Activated CD4-positive, alpha-beta T cell treated with anti-CD3 and anti-CD28 coated beads, Interleukin-10, Interleukin-2, amounts not matched to agents 100 ng/mL and 50 ng/mL, durations not matched to agents 16 hours and 8 hours (primary cell): ENCODE measurements around the gene SCAF11.
A peak's percentile ranks its signal among the peaks of the same experiment; 100 is the strongest.

Experiments used
- DNase-seq: peaks from one replicate; pipeline ENCODE4 v3.0.0-alpha.2; 2020

Gene SCAF11

DNA sequence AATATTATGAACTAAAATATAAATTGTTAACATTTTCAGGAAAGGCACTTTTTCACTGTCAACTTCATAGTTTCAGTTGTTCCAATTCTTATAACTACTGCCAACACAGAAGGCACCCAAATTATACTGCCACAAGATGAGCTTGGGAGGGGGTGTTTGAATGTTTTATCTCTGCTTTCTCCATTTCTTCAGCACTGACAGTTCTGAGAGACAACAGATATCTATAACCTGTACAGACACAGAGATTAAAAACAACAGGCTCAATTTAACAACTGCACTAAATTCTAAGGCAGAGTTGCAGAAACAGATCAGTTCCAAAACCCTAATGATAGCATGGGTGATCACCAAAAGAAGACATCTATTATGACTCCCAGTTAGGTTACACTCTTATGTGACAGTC lies 12.8 kb downstream of the SCAF11 start:
- DNase-seq: no peak

DNA sequence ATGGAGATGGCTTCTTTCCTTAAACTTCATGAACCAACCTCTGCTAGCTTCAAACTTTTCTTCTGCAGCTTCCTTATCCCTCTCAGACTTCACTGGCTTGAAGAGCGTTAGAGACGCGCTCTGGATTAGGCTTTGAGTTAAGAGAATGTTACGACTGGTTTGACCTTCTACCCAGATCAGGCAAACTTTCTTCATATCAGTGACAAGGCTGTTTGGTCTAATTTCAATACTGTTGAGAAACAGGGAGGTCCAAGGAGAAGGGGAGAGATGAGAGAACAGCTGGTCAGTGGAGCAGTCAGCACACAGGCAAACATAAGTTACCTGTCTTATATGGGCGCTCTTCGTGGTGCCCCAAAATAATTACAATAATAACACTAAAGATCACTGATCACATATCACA lies 14.9 kb downstream of the SCAF11 start:
- no peak for DNase-seq

DNA sequence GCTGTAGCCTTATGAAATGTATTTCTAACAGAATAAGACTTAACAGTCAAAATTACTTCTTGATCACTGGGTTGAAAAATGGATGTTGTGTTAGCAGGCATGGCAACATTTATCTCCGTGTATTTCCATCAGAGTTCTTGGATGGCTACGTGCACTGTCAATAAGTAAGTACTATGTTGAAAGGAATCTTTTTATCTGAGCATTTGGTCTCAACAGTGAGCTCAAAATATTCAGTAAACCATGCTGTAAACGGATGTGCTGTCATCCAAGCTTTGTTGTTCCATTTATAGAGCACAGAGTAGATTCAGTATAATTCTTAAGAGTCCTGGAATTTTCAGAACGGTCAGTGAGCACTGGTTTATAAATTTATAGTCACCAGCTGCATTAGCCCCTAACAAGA lies 15.5 kb downstream of the SCAF11 start:
- DNase-seq: no peak

DNA sequence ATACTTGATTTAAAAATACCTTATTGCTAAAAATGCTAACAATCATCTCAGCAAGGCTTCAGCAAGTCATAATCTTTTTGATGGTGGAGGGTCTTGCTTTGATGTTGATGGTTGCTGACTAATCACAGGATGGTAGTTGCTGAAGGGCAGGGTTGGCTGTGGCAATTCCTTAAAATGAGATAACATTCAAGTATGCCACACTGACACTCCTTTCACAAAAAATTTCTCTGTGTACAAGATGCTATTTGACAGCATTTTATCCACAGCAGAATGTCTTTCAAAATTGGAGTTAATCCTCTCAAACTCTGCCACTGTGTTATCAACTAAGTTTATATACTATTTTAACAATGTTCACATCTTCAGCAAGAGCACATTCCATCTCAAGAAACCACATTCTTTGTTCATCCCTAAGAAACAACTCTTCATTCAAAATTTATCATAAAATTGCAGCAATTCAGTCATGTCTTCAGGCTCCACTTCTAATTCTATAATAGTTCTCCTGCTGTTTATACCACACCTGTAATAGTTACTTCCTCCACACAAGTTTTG lies 16.1 kb downstream of the SCAF11 start:
- DNase-seq: peak; percentile 28

DNA sequence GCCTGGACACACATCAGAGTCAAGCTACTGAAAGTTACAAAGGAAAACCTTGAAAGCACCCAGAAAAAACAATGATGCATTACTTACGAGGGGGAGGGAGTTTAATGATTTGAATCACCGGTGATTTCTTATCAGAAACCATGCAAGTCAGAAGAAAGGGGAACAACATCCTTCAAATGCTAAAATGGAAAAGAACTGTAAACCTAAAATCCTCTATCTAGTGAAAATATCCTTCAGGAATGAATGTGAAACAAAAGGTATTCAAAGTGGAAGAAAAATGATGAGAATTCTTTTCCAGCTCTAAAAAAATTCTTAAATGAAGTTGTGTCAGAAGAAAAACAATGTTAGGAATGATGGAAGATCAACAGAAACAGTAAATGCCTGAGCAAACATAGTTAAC lies 16.8 kb downstream of the SCAF11 start:
- no peak for DNase-seq

- DNase-seq: no peak
Observed at GRCh38 chr12:45970391-45970790, 20.0 kb downstream of the SCAF11 start.

- no peak for DNase-seq
Observed at GRCh38 chr12:45969084-45969483, 21.3 kb downstream of the SCAF11 start.

GRCh38 chr12:45966486-45966885 lies 23.9 kb downstream of the SCAF11 start:
- no peak for DNase-seq

DNA sequence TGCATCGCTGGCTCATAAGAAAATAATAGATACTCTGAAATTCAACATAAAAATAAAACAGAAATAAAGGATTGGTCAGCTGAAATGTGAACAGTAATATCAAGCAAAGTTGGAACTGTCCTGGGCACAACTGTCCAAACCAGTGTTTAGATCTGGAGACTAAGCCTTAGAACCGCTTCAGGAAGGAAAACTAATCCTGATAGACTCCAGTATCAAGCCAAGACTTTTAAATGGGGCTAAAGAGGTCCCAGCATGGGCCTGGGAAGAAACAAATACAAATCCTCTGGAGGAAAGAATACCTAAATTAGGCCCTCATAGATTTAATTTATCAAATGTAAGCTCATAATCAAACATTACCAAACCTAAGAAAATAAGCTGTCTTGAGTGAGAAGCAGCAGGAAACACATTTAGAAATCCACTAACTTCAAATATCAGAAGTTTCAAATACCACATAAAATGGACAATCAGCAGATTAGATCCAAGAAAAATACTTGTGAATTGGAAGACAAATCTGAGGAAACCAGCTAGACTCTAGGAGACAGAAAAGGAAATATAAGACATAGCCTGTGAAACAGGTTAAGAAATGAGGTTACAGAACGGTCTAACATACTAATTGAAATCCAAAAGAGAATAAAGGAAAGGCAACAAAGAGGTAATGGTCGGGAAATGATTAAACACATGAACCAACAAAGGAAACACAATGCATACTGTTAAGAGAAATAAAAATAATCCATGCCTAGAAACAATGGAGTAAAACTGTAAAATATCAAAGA lies 27.6 kb downstream of the SCAF11 start:
- DNase-seq: no peak

- DNase-seq: no peak
Observed at GRCh38 chr12:45959728-45960127, 30.6 kb downstream of the SCAF11 start.

DNA sequence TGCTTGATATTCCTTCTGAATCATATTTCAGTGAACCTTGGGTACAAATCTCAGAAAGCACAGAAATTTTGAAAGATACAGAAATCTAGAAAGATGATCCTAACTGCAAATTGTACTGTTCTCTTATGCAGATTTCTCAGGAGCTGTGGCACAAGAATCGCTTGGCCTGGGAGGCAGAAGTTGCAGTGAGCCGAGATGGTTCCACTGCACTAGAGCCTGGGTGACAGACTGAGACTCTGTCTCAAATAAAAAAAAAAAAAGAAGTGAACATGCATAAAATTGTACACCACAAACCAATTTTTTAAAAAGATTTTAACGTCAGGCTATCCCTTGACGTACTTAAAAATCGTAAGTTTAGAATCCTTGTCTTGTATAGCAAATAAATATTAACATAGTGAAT lies 31.3 kb downstream of the SCAF11 start:
- no peak for DNase-seq

- no peak for DNase-seq
Observed at GRCh38 chr12:45948546-45948945, 41.8 kb downstream of the SCAF11 start.

DNA sequence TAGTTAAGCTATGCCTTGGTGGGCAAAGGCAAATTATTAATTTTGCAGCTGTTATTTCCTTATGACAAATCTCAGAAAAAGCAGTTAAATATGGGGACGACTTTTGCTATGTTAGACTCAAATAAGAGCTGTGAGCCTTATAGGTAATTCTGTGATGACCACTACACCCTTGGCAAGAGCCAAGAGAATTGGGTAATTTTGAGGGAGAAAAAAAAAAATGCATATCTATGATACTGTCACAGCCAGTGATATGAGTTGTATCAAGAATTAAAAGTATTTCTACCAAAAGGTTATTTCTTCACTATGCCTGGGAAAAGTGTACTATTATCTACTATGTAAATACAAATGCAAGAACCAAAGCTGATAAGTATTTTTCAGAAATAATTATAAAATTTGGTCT lies 43.9 kb downstream of the SCAF11 start:
- DNase-seq: no peak

GRCh38 chr12:45944771-45945170 lies 45.6 kb downstream of the SCAF11 start:
- no peak for DNase-seq

DNA sequence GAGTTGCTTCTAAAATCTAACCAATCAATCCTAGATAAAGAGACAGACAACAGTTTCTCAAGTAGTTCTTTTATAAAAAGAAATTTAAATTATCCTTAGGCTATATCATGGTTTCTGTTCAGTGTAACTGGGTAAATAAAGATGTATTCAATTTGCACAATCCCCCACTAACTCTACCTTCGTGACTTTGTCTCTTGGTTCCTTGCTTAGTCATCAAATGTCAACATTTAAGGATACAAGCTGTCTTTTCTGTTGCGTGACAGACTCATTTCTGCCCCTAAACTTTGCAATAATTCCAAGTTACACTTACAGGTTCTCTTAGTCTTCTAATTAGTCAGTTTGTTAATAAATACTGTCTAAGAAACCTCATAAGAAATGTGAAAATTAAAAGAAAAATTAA lies 50.6 kb downstream of the SCAF11 start:
- no peak for DNase-seq

DNA sequence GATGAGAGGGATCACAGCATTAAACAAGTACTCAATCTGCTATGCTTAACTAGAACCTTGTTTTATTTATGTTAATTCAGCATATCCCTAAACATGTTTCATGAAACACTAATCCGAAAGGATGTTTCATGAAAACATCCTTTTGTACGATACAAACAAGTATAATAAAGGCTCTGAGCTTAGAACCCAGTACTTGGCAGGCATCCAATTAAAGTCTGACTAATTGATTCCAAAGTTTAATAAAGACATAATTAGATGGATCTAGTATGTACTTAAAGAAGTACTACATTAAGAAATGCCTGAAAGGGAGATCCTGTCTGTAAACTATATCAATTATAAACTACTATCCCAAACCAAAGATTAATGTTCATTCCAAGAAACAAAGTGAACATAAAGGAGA lies 51.8 kb downstream of the SCAF11 start:
- no peak for DNase-seq

DNA sequence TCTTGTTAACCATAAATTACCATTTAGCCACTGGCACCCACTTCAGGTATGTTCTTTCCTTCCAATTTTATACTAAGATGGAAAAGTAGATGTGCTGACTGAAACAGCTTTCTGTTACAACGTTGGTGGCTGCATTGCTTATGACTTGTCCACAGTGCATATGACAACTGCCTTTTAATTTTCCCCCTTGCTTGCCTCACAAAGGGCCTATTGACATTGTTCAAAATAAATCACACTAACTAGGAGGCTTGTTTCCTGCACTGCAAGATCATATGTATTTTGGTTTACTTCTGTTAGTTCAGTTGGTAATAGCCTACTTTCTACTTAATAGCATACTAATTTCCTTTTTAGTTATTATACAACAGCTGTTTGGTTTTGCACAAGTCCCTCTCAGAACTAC lies 55.4 kb downstream of the SCAF11 start:
- no peak for DNase-seq

GRCh38 chr12:45933504-45933903 lies 56.9 kb downstream of the SCAF11 start:
- no peak for DNase-seq

- no peak for DNase-seq
Observed at GRCh38 chr12:45930369-45930768, 60.0 kb downstream of the SCAF11 start.

DNA sequence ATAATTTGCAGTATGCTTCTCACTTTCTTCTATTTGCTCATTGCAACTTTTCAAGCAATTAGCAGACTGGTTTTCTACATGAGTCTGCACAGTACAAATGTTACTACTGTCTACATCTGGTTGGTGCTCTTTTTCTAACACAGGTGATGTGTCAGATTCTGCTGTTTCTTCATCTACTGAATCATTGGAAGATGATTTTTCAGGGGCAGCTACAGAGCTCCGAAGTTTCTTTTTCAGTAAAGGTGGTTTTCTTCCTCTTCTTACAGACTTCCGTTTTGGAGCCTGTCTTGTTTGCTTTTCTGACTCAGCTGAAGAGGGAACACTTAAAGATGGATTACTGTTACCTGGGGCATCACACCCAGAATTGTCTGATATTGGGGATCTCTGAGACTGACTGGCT lies 62.1 kb downstream of the SCAF11 start:
- peak; percentile 26 for DNase-seq

DNA sequence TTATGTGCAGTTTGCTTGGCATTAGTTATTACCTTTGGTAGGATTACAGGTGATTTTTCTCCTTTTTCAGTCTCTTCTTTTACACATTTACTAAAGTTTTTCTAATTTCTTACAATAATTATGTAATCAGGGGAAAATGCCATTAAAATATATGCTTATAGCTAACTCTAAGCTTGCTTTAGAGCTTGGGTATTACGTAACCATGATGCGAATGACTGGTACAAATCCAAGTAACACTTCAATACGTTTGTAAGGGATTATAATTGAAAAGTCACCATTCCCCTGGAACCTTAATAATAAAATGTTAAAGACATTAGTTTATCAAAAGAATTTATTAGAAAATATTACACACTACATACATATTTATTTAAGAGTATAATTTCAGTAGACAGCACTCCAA lies 71.6 kb downstream of the SCAF11 start:
- DNase-seq: no peak

GRCh38 chr12:45915405-45915804 lies 75.0 kb downstream of the SCAF11 start:
- DNase-seq: no peak

- DNase-seq: no peak
Observed at GRCh38 chr12:45914090-45914489, 76.3 kb downstream of the SCAF11 start.

- DNase-seq: no peak
Observed at GRCh38 chr12:45913631-45914030, 76.7 kb downstream of the SCAF11 start.

DNA sequence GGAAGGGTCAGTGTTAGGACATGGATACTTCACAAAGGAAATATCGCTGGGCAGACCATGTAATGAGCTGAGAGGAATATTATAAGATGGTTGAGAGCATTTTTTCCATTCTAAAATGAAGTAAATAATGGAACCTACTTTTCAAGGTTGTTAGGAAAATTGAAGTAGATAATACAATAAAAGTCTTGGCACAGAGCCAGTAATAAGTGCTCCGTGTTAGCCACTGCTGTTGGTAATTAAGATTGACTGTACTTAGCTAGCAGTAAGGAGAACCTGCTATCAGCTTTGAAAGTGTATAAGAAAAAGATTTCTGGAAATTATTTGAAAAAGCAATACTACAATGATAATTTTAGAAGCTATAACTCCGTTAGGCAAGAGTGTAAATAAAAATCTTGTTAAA lies 77.6 kb downstream of the SCAF11 start:
- no peak for DNase-seq
